T-helper 1 cell treated with Interleukin-12 subunit alpha and Interleukin-12 subunit beta and Interleukin-4 antibody, amounts not matched to agents 30 μg/mL and 1 μg/mL, for 36 hours (primary cell): ENCODE measurements around the gene SLC3A2.

Source experiments
- H3K27ac Mint-ChIP-seq: one replicate; pipeline ENCODE4 v1.8.0; 2021; ENCODE audit warnings: mild to moderate bottlenecking, mixed read lengths
- H3K27me3 Mint-ChIP-seq: one replicate; pipeline ENCODE4 v1.8.0; 2021; ENCODE audit warnings: low read depth, mixed read lengths
- H3K36me3 Mint-ChIP-seq: one replicate; pipeline ENCODE4 v1.8.0; 2021; ENCODE audit warnings: low read depth, mixed read lengths
- H3K4me1 Mint-ChIP-seq: one replicate; pipeline ENCODE4 v1.8.0; 2021; ENCODE audit warnings: low read depth, mixed read lengths
- H3K4me3 Mint-ChIP-seq: one replicate; pipeline ENCODE4 v1.8.0; 2021; ENCODE audit warnings: mild to moderate bottlenecking, moderate library complexity, mixed read lengths
- H3K9me3 Mint-ChIP-seq: one replicate; pipeline ENCODE4 v1.8.0; 2021; ENCODE audit warnings: mixed read lengths

The SLC3A2 gene

GRCh38 chr11:62882788-62883501 lies 2.2 kb downstream of the SLC3A2 start:
- H3K4me3 Mint-ChIP-seq: peak overlapping the region; percentile 100
- H3K27me3 Mint-ChIP-seq: no peaks in the 10 kb centered on the region
- peaks cover 51% of the 10 kb centered on the region for H3K4me1 Mint-ChIP-seq
- peaks cover 50% of the 10 kb centered on the region for H3K36me3 Mint-ChIP-seq
- H3K9me3 Mint-ChIP-seq: no peaks in the 10 kb centered on the region
- H3K27ac Mint-ChIP-seq: peak overlapping the region; percentile 100

DNA sequence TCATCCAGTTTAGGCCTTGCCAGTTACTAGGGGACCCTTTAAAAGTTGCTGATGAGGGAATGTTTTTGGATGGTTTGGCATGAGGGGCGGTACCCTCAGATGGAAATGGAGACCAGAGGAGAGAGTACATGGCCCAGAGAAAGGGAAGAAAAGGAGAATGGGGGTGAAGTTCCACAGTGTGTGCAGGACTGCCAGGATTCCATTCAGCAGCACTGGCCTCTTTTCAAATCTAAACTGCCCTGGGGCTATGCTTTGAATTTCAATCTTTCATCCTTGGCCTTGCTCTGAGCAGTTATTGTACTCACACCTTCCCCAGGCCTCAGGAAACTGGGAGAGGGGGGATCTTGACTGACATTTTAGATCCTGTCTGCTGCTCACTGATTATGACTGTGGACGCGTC lies 3.0 kb downstream of the SLC3A2 start:
- H3K4me1 Mint-ChIP-seq: peaks cover 53% of the 10 kb centered on the region
- H3K36me3 Mint-ChIP-seq: peaks cover 54% of the 10 kb centered on the region
- H3K27ac Mint-ChIP-seq: peak overlapping the region; percentile 100
- H3K4me3 Mint-ChIP-seq: peak overlapping the region; percentile 100
- H3K9me3 Mint-ChIP-seq: no peaks in the 10 kb centered on the region
- no peaks in the 10 kb centered on the region for H3K27me3 Mint-ChIP-seq

GRCh38 chr11:62885137-62885750 lies 4.5 kb downstream of the SLC3A2 start:
- peaks cover 51% of the 10 kb centered on the region for H3K4me1 Mint-ChIP-seq

DNA sequence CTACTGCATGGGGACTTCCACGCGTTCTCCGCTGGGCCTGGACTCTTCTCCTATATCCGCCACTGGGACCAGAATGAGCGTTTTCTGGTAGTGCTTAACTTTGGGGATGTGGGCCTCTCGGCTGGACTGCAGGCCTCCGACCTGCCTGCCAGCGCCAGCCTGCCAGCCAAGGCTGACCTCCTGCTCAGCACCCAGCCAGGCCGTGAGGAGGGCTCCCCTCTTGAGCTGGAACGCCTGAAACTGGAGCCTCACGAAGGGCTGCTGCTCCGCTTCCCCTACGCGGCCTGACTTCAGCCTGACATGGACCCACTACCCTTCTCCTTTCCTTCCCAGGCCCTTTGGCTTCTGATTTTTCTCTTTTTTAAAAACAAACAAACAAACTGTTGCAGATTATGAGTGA lies 7.7 kb downstream of the SLC3A2 start:
- no peak overlapping the region for H3K27ac Mint-ChIP-seq
- no peak overlapping the region for H3K4me3 Mint-ChIP-seq
- H3K36me3 Mint-ChIP-seq: peaks cover 45% of the 10 kb centered on the region
- H3K4me1 Mint-ChIP-seq: peaks cover 34% of the 10 kb centered on the region
- no peaks in the 10 kb centered on the region for H3K27me3 Mint-ChIP-seq
- no peaks in the 10 kb centered on the region for H3K9me3 Mint-ChIP-seq

More at GRCh38 chr11:62885137-62885750, 4.5 kb downstream of the SLC3A2 start:
- H3K9me3 Mint-ChIP-seq: no peaks in the 10 kb centered on the region
- H3K36me3 Mint-ChIP-seq: peaks cover 67% of the 10 kb centered on the region
- no peak overlapping the region for H3K4me3 Mint-ChIP-seq
- no peaks in the 10 kb centered on the region for H3K27me3 Mint-ChIP-seq
- peak overlapping the region; percentile 76 for H3K27ac Mint-ChIP-seq

DNA sequence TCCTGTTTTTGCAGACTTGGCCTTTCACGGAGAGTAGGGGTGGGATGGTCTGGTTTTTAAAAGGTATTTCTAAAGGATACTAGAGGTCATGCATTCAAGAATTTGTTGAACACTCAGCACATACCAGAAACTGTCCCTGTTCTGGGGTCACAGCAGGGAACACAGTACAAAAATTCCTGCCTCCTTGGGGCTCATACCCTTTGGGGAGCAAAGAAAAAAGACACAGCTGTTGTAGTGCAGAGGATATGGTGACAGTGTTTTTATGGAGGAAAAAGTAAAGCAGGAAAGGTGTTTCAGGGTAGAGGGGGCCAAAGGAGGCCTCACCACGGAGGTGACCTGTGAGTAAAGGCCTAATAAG lies 8.4 kb downstream of the SLC3A2 start:
- H3K27me3 Mint-ChIP-seq: no peaks in the 10 kb centered on the region
- H3K4me1 Mint-ChIP-seq: peaks cover 27% of the 10 kb centered on the region
- H3K27ac Mint-ChIP-seq: peak overlapping the region; percentile 34
- peaks cover 38% of the 10 kb centered on the region for H3K36me3 Mint-ChIP-seq
- H3K4me3 Mint-ChIP-seq: no peak overlapping the region
- H3K9me3 Mint-ChIP-seq: no peaks in the 10 kb centered on the region

GRCh38 chr11:62889484-62890437 lies 9.1 kb downstream of the SLC3A2 start:
- H3K36me3 Mint-ChIP-seq: peaks cover 34% of the 10 kb centered on the region
- peaks cover 23% of the 10 kb centered on the region for H3K4me1 Mint-ChIP-seq
- no peak overlapping the region for H3K4me3 Mint-ChIP-seq
- peaks cover 5% of the 10 kb centered on the region for H3K27me3 Mint-ChIP-seq
- H3K27ac Mint-ChIP-seq: peak overlapping the region; percentile 34
- no peaks in the 10 kb centered on the region for H3K9me3 Mint-ChIP-seq

- Mint-ChIP-seq H3K9me3 (no peaks in the 10 kb centered on the region), H3K27me3 (peaks cover 12% of the 10 kb centered on the region), H3K27ac (no peak overlapping the region)
Observed at GRCh38 chr11:62892077-62892922, 11.6 kb downstream of the SLC3A2 start.

DNA sequence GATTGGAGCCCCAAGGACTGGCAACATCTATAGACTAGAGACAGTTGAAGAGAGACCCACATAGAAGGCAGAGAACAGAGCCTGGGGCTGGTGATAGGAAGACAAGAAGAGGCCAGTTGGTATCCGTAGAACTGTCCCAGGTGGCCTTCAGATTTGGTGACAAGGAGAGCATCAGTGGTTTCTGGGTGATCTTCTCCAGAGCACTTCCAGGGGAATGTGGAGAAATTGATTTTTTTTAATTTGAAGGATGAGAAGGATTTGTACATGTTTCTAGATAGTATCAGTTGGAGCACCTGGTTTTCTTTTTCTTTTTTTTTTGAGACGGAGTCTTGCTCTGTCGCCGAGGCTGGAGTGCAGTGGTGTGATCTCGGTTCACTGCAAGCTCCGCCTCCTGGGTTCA lies 14.8 kb downstream of the SLC3A2 start:
- Mint-ChIP-seq H3K9me3 (no peaks in the 10 kb centered on the region), H3K4me1 (peaks cover 5% of the 10 kb centered on the region), H3K27ac (no peak overlapping the region), H3K36me3 (no peaks in the 10 kb centered on the region), H3K4me3 (no peak overlapping the region), H3K27me3 (peaks cover 25% of the 10 kb centered on the region)

More at GRCh38 chr11:62892077-62892922, 11.6 kb downstream of the SLC3A2 start:
- Mint-ChIP-seq H3K4me3 (no peak overlapping the region), H3K4me1 (peaks cover 14% of the 10 kb centered on the region), H3K36me3 (peaks cover 20% of the 10 kb centered on the region)

DNA sequence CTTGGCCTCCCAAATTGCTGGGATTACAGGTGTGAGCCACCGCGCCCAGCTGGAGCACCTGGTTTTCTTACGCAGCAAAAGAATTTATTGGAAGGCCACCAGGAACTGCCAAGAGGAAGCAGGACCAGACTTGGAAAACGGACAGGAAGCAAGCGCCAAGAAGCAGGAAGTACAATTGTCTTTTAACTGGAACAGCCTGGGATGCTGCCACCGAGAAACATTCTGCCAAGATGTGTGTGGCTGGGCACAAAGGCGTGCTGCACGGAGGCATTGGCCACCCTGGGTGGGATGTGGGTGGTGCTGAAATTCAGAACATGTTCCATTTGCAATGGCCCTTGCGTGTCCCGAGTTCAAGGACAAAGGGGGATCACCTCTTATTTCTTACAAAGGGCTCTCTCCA lies 15.4 kb downstream of the SLC3A2 start:
- Mint-ChIP-seq H3K27ac (no peak overlapping the region), H3K4me3 (no peak overlapping the region), H3K9me3 (no peaks in the 10 kb centered on the region), H3K4me1 (peaks cover 5% of the 10 kb centered on the region), H3K36me3 (no peaks in the 10 kb centered on the region), H3K27me3 (peaks cover 26% of the 10 kb centered on the region)

DNA sequence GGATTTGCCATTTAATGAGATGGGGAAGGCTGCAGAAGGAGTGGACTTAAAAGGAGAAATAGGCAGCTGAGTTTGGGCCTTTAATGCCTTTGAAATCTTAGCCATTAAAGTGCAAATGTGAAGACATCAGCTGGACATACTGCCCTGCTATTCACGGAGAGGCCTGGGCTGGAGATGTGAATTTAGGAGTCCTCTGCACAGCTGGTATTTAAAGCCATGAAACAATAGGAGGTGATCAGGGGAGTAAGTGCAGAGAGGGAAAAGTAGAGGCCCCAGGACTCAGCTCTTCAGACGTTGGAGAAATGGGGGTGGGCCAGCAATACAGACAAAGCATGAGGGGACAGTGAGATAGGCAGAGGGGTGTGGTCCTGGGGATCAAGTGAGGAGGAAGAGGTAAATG lies 16.6 kb downstream of the SLC3A2 start:
- no peak overlapping the region for H3K4me3 Mint-ChIP-seq
- no peaks in the 10 kb centered on the region for H3K9me3 Mint-ChIP-seq
- H3K27me3 Mint-ChIP-seq: peaks cover 26% of the 10 kb centered on the region
- H3K4me1 Mint-ChIP-seq: peaks cover 8% of the 10 kb centered on the region
- H3K36me3 Mint-ChIP-seq: no peaks in the 10 kb centered on the region
- H3K27ac Mint-ChIP-seq: no peak overlapping the region

- Mint-ChIP-seq H3K4me1 (peaks cover 9% of the 10 kb centered on the region), H3K27me3 (peaks cover 26% of the 10 kb centered on the region), H3K36me3 (no peaks in the 10 kb centered on the region), H3K9me3 (no peaks in the 10 kb centered on the region), H3K27ac (no peak overlapping the region), H3K4me3 (no peak overlapping the region)
Observed at GRCh38 chr11:62898027-62898426, 17.3 kb downstream of the SLC3A2 start.

GRCh38 chr11:62902932-62903331 lies 22.2 kb downstream of the SLC3A2 start:
- peaks cover 20% of the 10 kb centered on the region for H3K27me3 Mint-ChIP-seq
- H3K27ac Mint-ChIP-seq: no peak overlapping the region
- H3K9me3 Mint-ChIP-seq: no peaks in the 10 kb centered on the region
- H3K4me1 Mint-ChIP-seq: peaks cover 13% of the 10 kb centered on the region
- H3K4me3 Mint-ChIP-seq: no peak overlapping the region
- no peaks in the 10 kb centered on the region for H3K36me3 Mint-ChIP-seq

DNA sequence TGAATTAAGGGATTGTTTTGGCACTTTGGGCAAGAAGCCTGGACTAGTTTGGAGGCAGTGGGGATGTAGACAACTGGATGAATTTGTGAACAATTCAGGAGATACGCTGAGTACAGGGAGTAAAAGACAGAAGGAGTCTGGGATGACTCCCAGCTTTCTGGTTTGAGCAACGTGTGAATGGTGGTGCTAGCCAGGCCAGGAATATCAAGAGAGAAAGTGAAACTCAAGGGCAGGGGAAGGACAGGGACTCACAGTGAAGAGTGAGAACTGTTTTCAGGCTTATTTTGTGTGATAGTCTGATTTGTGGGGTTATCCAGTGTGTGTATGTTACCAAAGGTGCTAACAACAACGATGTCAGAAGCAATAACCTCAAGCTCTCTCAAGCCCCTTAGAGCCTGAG lies 24.6 kb downstream of the SLC3A2 start:
- peaks cover 13% of the 10 kb centered on the region for H3K4me1 Mint-ChIP-seq
- H3K27me3 Mint-ChIP-seq: peaks cover 12% of the 10 kb centered on the region
- H3K27ac Mint-ChIP-seq: no peak overlapping the region
- no peaks in the 10 kb centered on the region for H3K36me3 Mint-ChIP-seq
- H3K4me3 Mint-ChIP-seq: no peak overlapping the region
- H3K9me3 Mint-ChIP-seq: no peaks in the 10 kb centered on the region
